HG03280 (cell line): ENCODE results near the gene GPD1.
A peak's percentile ranks its signal among the peaks of the same experiment; 100 is the strongest.

Experiments used
- ATAC-seq: cut with Tn5 transposase; IDR thresholded peaks from one replicate; pipeline ENCODE4 v1.9.1; 2021; ENCODE audit warnings: mild to moderate bottlenecking, moderate library complexity; ENCODE audit not compliant: unreplicated experiment

GPD1 gene

GRCh38 chr12:50099302-50100008 is 4.4 kb upstream of the GPD1 start:
- no peak for ATAC-seq

GRCh38 chr12:50100561-50100960 is 3.2 kb upstream of the GPD1 start:
- ATAC-seq: no peak

- no peak for ATAC-seq
These were observed 2.1 kb upstream of the GPD1 start for GRCh38 chr12:50101663-50102062.

GRCh38 chr12:50102131-50102531 is 1.7 kb upstream of the GPD1 start:
- ATAC-seq: no peak

GRCh38 chr12:50102646-50103309 is 1.0 kb upstream of the GPD1 start:
- no peak for ATAC-seq

- no peak for ATAC-seq
These were observed 457 bp upstream of the GPD1 start for GRCh38 chr12:50103351-50103750.

- ATAC-seq: no peak
These were observed 884 bp downstream of the GPD1 start for GRCh38 chr12:50104417-50105366.

- ATAC-seq: no peak
These were observed 2.2 kb downstream of the GPD1 start for GRCh38 chr12:50105913-50106450.

- no peak for ATAC-seq
These were observed 3.1 kb downstream of the GPD1 start for GRCh38 chr12:50106907-50107306.

GRCh38 chr12:50107416-50108268 is 3.8 kb downstream of the GPD1 start:
- no peak for ATAC-seq

GRCh38 chr12:50109319-50109718 is 5.5 kb downstream of the GPD1 start:
- ATAC-seq: no peak

- ATAC-seq: no peak
These were observed 6.4 kb downstream of the GPD1 start for GRCh38 chr12:50110127-50110761.

- ATAC-seq: no peak
These were observed 7.0 kb downstream of the GPD1 start for GRCh38 chr12:50110762-50111351.

- peak; percentile 5 for ATAC-seq
These were observed 7.5 kb downstream of the GPD1 start for GRCh38 chr12:50111395-50111692.

GRCh38 chr12:50111693-50112455 is 8.1 kb downstream of the GPD1 start, which contains the start of gene COX14:
Gene COX14 (plus strand): TSS chr12:50112236. CDS start chr12:50120044, 7,808 bp downstream.
- ATAC-seq: peak; percentile 83

GRCh38 chr12:50112456-50113218 is 8.8 kb downstream of the GPD1 start:
- ATAC-seq: no peak

- no peak for ATAC-seq
These were observed 13.3 kb downstream of the GPD1 start for GRCh38 chr12:50117057-50117622.

GRCh38 chr12:50119387-50119786 is 15.6 kb downstream of the GPD1 start:
- no peak for ATAC-seq
